ENCODE data around the gene MCM9. TPM values are rescaled to one million over a fixed set of nuclear protein-coding genes. Genes with fewer than 3 reads are reported as not detected.
A peak's percentile ranks its signal among the peaks of the same experiment; 100 is the strongest.

The MCM9 gene
- total RNA-seq, 1 donor from 2014 or later = 5.5 TPM

DNA sequence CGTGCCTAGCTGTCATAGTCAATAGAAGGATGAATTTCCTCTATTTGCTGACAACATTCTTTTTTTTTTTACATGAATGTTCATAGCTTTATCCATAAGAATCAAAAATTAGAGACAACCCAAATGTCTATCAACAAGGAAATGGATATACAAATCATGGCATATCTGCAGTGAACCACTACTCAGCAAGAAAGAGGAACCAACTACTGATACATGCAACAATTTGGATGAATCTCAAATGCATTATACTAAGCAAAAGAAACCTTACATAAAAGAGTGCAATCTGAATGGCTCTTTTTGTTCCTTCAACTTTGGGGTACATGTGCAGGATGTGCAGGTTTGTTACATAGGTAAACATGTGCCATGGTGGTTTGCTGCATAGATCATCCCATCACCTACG lies 17.7 kb upstream of the MCM9 start:
- H3K27me3 ChIP-seq (ENCODE audit: low read depth) = no peaks in the 10 kb centered on the region
- no peak overlapping the region for H3K27ac ChIP-seq (replicated peaks)
- intact Hi-C loops (cut with micrococcal nuclease) = no loop called here
- TF ChIP-seq, protein P1, sequence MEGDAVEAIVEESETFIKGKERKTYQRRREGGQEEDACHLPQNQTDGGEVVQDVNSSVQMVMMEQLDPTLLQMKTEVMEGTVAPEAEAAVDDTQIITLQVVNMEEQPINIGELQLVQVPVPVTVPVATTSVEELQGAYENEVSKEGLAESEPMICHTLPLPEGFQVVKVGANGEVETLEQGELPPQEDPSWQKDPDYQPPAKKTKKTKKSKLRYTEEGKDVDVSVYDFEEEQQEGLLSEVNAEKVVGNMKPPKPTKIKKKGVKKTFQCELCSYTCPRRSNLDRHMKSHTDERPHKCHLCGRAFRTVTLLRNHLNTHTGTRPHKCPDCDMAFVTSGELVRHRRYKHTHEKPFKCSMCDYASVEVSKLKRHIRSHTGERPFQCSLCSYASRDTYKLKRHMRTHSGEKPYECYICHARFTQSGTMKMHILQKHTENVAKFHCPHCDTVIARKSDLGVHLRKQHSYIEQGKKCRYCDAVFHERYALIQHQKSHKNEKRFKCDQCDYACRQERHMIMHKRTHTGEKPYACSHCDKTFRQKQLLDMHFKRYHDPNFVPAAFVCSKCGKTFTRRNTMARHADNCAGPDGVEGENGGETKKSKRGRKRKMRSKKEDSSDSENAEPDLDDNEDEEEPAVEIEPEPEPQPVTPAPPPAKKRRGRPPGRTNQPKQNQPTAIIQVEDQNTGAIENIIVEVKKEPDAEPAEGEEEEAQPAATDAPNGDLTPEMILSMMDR (IDR thresholded peaks at IDR 0.05; ENCODE audit: borderline replicate concordance) = no peak
- H3K4me1 ChIP-seq = no peaks in the 10 kb centered on the region
- H3K9me3 ChIP-seq (replicated peaks) = peaks cover 20% of the 10 kb centered on the region
- H3K36me3 ChIP-seq = no peaks in the 10 kb centered on the region
- DNase-seq = no peak
- H3K4me3 ChIP-seq = no peak overlapping the region

DNA sequence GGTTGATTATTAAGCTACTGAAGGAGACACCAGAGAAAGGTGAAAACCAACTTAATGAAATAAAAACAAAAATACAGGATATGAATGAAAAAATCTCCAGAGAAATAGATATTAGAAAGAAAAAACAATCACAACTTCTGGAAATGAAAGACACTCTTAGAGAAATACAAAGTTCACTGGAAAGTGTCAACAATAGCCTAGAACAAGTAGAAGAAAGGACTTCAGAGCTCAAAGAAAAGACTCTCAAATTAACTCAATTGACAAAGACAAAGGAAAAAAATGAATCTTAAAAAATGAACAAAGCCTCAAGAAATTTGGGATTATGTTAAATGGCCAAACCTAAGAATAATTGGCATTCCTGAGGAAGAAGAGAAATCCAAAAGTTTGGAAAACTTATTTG lies 10.3 kb upstream of the MCM9 start:
- TF ChIP-seq, protein P1 (IDR thresholded peaks at IDR 0.05; ENCODE audit: borderline replicate concordance) = no peak
- no peak overlapping the region for H3K27ac ChIP-seq (replicated peaks)
- H3K36me3 ChIP-seq = no peaks in the 10 kb centered on the region
- no peaks in the 10 kb centered on the region for H3K27me3 ChIP-seq (ENCODE audit: low read depth)
- intact Hi-C loops (cut with micrococcal nuclease) = no loop called here
- no peak for DNase-seq
- peaks cover 54% of the 10 kb centered on the region for H3K9me3 ChIP-seq (replicated peaks)
- no peak overlapping the region for H3K4me3 ChIP-seq
- H3K4me1 ChIP-seq = no peaks in the 10 kb centered on the region

DNA sequence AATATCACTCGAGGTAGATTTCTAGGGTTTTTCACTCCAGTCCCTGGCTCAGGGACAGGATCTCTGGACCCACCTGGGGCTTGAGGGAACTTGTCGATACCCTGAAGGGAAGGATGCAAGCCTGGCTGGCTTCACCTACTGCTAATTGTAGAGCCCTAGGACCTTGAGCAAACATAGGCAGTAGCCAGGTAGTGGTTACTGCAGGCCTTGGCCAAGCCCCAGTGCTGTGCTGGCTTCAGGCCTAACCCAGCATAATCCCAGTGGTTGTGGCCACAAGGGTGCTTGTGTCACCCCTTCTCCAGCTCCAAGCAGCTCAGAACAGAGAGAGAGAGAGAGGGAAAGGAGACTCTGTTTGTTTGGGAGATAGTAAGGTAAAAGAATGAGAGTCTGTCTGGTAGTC lies 5.8 kb upstream of the MCM9 start:
- Histone ChIP-seq H3K4me3 (no peak overlapping the region), H3K27ac (replicated peaks) (no peak overlapping the region), H3K9me3 (replicated peaks) (peaks cover 18% of the 10 kb centered on the region), H3K4me1 (peaks cover 18% of the 10 kb centered on the region), H3K36me3 (no peaks in the 10 kb centered on the region), H3K27me3 (ENCODE audit: low read depth) (no peaks in the 10 kb centered on the region)
- DNase-seq = no peak
- intact Hi-C loops (cut with micrococcal nuclease) = no loop called here
- TF ChIP-seq, protein P1 (IDR thresholded peaks at IDR 0.05; ENCODE audit: borderline replicate concordance) = no peak

DNA sequence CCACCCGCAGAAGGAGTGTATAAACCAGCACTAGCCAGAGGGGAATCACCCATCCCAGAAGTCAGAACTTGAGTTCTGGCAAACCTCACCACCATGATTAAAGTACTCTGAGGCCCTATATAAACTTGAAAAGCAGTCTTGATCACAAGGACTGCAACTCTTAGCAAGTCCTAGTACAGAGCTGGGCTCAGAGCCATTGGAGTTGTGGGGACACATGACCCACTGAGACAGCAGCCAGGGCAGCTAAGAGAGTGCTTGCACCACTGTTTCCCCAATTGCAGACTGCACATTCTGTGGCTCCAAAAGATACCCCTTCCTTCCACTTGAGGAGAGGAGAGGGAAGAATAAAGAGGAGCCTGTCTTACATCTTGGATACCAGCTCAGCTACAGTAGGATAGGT lies 4.7 kb upstream of the MCM9 start:
- Histone ChIP-seq H3K4me3 (no peak overlapping the region), H3K9me3 (replicated peaks) (peaks cover 7% of the 10 kb centered on the region), H3K36me3 (no peaks in the 10 kb centered on the region), H3K27ac (replicated peaks) (peak overlapping the region; percentile 55), H3K27me3 (ENCODE audit: low read depth) (no peaks in the 10 kb centered on the region), H3K4me1 (peaks cover 23% of the 10 kb centered on the region)
- intact Hi-C loops (cut with micrococcal nuclease) = no loop called here
- DNase-seq = peak; percentile 25
- TF ChIP-seq, protein P1 (IDR thresholded peaks at IDR 0.05; ENCODE audit: borderline replicate concordance) = no peak

DNA sequence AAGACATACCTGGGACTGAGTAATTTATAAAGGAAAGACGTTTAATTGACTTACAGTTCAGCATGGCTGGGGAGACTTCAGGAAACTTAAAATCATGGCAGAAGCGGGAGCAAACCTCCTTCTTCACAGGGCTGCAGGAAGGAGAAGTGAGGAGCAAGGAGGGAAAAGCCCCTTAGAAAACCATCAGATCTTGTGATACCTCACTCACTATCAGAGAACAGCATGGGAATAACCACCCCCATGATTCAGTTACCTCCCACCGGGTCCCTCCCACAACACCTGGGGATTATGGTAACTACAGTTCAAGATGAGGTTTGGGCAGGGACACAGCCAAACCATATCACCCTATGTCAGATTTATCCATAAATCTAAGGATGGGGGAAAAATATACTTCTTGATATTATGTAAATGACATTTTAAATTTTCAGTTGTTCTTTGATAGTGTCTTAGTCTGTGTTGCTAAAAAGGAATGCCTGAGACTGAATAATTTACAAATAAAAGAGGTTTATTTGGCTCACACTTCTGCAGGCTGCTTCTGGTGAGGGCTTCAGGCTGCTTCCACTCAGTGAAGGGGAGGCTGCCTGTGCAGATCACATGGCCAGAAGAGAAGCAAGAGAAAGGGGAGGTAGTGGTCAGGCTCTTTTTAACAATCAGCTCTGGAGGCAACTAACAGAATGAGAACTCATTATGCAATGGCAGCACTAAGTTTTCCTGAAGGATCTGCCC lies 1.2 kb upstream of the MCM9 start:
- intact Hi-C loops (cut with micrococcal nuclease) = no loop called here
- peak overlapping the region; percentile 96 for H3K27ac ChIP-seq (replicated peaks)
- TF ChIP-seq, protein P1 (IDR thresholded peaks at IDR 0.05; ENCODE audit: borderline replicate concordance) = no peak
- H3K4me1 ChIP-seq = peaks cover 33% of the 10 kb centered on the region
- DNase-seq = no peak
- H3K27me3 ChIP-seq (ENCODE audit: low read depth) = no peaks in the 10 kb centered on the region
- no peaks in the 10 kb centered on the region for H3K9me3 ChIP-seq (replicated peaks)
- peaks cover 16% of the 10 kb centered on the region for H3K36me3 ChIP-seq
- no peak overlapping the region for H3K4me3 ChIP-seq

Measured in left ventricle myocardium inferior (tissue), 1 donor.